Activated T-cell treated with anti-CD3 and anti-CD28 coated beads, Interleukin-2, amount 50 U/mL, for 1 hour (primary cell): ENCODE measurements around the gene TMEM259.

Experiments used
- DNase-seq: peaks from one replicate; pipeline ENCODE4 v3.0.0-alpha.2; 2020

Gene TMEM259

DNA sequence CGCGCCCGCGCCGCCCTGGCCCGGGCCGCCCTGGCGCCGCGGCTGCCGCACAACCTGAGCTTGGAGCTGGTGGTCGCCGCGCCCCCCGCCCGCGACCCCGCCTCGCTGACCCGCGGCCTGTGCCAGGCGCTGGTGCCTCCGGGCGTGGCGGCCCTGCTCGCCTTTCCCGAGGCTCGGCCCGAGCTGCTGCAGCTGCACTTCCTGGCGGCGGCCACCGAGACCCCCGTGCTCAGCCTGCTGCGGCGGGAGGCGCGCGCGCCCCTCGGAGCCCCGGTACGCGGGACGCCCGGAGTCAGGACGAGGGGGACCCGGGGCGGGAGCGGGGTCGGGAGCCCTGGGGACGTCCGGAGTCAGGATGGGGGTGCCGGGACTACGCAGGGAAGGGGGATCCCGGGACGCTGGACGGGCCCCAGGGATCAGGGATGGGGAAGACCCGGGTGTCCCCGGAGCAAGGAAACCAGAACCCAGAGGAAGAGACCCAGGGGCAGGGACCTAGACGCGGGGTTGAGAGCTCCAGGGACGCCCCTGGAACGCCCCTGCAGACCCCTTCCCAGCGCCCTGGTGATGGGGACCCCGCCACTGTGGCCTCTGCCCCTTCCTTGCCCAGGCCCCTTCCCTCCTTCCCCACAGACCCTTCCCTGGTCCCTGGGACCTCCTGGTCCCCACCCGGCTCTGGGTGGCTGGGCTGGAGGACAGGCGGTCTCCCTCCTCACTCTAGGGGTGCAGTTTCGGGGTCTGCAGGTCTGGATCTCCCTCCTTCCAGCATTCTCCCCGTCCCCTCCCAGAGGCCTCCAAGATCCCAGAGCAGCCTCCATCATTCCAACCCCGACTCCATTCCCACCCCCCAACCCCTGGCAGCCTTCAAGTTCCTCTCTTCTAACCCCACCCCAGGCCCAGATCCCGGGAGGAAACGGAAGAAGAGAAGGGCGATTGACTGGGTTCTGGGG is 20.1 kb downstream of the TMEM259 start:
- DNase-seq, result no peak

DNA sequence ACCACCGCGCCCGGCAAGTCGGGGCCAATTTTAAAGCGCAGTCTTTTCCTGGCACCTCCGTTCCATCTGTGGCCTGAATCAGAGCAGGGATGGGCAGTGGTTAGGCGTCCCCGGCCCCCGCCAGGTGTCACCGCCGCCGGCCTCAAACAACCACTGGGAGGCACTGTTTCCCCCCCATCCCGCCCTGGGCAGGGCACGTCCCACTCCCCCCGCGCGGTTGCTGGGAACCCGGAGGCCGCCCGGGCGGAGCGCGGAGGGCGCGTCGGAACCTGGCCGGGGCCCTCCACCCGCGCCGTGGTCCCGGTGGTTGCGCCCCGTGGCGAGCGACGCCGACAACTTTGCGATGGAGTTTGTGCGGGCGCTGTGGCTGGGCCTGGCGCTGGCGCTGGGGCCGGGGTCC is 20.8 kb downstream of the TMEM259 start, which contains the start of gene GRIN3B:
Gene GRIN3B (plus strand): TSS at position 325 of the 400 bp plus-strand sequence. CDS start 19 bp downstream, at position 344.
- peak; percentile 75 for DNase-seq

DNA sequence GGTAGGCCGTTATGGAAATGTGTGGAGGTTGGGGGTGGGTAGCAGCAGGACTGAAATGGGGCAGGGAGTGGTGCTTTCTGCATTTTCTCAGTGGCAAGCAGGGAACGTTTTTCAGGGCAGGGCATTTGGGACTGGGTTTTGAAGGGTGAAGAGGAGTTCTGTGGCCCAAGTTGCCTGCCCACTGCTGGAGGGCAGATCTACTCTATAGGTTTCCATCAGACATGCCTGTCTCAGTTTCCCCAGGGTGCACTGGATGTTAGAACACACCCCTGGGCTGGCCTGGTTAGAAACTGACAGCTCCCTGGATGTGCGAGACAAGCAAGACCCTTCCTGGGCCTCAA is 21.6 kb downstream of the TMEM259 start:
- DNase-seq, result no peak

DNA sequence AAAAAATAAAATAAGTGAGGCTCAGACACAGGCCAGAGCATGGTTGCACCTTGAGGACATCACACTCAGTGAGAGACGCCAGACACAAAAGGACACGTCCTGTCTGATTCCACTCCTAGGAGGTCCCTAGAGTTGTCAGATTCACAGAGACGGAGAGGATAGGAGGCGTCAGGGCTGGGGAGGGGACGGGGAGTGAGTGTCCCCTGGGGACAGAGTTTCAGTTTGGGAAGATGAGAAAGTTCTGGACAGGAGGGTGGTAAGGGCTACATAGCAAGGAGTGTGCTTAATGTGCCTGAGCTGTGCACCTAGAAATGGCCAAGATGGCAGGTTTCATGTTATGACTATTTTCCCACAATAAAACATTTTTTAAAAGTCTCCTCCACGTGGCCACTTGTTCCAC is 22.9 kb downstream of the TMEM259 start:
- DNase-seq, result no peak

DNA sequence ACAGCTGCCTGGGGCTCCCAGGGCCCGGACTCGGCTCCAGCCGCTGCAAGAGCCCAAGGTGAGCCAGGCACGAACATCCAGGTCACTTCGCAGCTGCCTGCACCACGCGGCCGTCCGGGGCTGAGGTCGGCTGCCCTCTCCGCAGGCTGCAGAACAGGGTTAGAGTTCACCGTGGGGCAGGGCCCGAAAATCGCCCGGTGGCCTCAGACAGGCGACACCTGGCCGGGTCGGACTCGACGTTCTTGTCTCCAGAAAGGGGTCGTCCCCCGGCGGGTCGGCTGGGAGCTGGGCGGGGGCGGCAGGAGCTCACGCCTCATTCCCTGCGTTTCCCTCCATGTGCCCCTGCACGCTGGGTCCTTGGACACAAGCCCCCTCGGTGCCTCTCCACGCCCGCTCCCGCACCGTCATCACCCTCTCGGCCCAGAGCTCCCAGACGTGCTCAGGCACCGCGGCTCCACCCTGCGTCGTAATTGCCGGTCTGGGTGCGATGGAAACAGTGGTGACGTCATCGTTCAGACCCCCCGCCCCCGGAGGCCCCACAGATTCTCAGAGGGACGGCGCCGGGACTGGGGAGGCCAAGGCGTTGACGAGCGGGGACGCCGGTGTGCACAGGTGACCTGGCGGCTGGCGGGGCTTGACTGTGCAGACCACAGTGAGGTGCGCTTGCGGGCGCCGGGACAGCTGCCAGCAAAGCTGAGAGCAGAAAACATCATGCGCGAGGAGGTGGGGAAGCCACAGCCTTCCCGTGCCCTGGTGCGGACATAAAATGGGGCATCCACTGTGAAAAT is 24.7 kb downstream of the TMEM259 start:
- peak; percentile 93 for DNase-seq

DNA sequence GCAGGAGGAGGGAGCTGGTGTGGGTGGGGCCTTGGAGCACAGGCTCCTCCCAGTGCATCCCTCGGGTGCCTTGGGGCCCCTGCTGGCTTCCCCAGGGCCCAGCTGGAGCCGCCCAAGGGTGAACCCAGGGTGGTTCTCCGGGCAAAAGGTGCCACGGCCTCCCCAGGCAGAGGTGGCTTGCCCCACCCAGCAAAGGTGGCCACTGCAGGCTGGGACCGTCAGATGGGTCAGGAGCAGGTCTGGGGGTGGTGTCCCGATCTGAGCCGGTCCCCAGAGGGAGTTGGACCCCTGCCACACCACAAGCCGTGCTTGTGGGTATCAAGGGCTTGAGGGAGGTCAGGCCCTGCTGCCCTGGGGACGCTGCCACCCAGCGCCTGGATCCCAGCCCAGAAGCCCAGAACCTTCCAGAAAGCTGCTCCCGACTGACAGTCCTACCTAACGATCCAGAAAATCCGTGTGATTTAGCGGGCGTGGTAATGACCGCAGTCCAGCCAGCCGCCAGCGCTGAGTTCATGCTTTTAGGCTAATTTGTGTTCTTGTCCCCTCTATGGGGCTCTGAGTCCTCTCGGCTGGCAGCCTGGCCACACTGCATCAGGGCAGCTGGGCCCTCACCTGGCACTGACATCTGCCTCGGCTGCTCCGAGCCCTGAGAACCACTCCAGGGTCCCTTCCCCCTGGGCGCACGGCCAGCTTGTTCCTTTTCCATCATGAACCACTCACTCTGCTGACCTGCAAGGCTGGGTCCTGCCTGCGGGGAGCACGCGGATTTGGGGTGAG is 25.7 kb downstream of the TMEM259 start:
- DNase-seq, result no peak

DNA sequence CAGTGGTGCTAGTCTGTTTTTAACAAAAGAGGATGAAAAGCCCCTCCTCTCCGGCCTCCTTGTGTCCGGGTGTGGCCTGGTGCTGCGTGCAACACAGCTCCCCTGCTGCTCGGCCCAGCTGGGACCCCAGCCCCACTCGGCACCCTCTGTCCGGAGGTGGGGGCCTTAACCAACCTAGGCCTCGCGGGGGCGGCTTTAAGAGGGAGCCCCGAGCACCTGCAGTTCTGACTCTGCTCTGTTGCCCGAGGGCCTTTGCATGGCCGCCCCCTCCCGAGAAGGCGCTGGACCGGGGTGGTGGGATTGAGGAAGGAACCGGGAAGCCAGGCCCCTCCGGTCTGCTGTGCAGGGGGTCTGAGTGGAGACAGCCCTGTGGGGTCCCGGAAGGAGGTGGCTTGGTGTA is 26.4 kb downstream of the TMEM259 start:
- DNase-seq, result no peak

DNA sequence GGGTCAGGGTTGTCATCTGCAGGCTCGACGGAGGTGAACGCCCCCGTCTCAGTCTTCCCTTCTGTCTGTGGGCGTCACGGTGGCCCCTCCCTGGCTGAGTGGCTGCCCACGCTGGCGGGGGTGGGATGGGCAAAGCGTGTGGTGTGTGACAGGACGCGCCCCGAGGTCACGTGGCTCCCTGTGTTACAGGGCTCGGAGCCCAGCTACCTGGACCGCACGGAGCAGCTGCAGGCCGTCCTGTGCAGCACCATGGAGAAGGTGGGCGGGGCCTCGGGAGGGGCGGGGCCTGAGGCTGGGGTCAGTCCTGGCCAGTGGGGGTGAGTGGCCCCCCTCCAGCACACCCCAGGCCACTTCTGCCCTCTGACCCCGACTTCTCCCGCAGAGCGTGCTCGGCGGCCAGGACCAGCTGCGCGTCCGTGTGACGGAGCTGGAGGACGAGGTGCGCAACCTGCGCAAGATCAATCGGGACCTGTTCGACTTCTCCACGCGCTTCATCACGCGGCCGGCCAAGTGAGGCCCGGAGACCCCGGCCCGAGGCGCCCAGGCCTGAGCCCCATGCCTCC is 27.0 kb downstream of the TMEM259 start:
- no peak for DNase-seq

DNA sequence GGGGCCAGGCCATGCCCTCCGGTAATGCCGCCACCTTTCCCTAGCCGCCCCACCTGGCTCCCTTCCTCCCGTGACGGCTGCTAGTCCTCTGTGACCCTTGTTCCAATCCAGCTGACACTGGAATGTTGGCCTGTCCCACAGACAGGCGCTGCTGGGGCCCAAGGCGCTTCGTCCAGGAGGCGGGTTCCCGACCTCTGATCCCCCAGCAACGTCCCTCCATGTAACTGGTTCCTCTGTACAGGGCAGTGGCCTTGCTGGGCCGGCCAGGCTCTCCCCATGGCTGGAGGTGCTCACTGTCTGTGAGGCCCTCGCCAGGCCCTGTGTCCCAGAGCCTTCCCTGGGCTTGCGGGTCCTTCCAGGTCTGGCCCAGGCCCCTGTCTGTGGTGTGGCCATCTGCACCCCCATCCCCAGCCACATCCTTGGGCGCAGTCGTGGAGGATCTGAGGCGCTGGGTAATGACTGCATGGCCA is 27.5 kb downstream of the TMEM259 start:
- DNase-seq, result no peak

DNA sequence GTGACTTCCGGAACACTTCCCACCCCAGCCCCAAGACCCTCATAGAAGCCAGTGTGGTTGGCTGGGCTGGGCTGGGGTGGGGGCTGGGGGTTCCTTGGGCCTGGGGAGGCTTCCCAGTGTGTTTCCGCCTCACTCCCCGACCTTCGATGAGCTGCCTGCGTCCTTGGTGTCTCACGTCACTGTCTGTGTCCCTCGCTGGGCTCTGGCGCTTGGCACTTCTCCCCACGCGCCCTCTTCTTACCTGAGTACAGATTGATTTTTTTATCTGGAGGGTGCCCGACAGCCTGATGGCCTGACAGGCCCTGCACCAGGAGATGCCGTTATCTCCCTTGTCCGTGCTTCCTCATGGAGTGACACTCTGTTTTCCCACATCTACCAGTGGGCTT is 28.3 kb downstream of the TMEM259 start:
- DNase-seq, result no peak

DNA sequence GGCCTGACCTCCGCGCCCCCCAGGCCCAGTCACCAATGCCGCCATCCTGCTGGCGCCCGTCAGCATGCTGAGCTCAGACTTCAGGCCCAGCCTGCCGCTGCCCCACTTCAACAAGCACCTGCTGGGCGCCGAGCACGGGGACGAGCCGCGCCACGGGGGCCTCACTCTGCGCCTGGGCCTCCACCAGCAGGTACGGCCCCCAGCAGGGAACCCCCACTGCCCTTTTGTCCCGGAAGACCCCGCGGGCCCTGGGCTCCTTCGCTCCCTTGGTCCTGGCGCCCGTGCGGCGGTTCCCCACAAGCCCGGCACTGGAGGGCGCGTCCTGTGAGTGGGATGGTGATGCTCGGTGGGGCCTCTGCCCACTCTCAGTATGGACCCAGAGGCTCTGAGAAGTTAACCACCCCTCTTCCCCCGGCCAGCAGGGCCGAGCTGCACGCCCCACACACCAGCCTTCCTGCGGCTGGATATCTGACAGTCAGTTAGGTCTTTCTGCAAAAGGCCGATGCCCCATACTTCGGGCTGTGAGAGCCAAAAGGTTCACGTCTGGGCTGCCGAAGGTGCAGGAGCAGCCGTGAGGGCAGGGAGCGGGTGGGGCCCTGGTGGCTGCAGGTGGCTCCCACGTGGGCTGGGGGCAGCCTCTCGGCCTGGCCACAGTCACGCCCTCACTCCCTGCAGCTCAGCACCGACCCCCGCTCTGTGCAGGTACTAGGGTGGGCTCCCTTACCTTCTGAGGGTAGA is 28.8 kb downstream of the TMEM259 start:
- DNase-seq, result no peak

DNA sequence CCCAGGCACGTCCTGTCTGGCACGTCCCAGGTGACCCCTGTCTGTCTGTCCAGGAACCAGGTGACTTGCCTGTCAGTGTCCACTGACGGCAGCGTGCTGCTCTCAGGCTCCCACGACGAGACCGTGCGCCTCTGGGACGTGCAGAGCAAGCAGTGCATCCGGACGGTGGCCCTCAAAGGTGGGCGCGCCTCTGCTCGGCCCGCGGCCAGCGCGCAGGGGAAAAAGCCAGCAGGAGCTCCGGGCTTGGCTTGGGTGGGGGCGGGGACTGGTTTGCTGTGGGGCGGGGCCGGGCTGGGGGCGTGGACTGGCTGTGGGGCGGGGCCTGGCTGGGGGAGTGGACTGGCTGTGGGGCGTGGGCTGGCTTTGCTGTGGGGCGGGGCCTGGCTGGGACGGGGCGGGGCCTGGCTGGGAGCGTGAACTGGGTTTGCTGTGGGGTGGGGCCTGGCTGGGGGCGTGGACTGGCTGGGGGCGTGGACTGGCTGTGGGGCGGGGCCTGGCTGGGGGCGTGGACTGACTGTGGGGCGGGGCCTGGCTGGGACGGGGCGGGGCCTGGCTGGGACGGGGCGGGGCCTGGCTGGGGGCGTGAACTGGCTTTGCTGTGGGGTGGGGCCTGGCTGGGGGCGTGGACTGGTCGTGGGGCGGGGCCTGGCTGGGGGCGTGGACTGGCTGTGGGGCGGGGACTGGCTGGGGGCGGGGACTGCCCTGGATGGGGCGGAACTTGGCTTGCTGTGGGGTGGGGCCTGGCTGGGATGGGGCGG is 29.6 kb downstream of the TMEM259 start:
- peak; percentile 73 for DNase-seq

DNA sequence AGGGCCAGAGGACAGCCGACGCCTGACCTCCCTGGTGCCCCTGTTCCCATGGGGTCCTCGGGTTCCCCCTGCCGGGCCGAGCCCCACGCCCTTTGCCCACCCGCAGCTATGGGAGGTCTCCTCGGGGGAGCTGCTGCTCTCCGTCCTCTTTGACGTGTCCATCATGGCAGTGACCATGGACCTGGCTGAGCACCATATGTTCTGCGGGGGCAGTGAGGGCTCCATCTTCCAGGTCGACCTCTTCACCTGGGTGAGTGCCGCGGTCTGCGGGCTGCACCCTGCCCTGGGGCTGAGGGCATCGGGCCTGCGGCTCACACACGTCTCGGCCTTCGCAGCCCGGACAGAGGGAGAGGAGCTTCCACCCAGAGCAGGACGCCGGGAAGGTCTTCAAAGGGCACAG is 30.2 kb downstream of the TMEM259 start:
- no peak for DNase-seq

DNA sequence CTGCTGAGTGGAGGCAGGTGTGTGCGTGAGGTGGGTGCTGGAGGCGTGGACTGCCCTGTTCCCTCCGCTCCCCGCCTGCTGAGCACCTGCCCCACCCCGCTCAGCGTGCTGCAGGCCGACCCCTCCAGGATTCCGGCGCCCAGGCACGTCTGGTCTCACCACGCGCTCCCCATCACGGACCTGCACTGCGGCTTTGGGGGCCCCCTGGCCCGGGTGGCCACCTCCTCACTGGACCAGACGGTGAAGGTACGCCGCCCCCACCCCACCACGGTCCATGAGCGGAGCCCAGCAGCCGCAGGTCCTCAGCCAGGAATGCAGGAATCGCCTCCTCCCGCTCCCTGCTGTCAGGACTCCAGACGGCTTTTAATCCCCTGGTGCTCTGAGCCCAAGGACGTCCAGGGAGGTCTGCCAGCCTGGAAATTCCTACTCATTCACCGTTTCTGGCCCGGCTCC is 30.8 kb downstream of the TMEM259 start:
- DNase-seq, result no peak

DNA sequence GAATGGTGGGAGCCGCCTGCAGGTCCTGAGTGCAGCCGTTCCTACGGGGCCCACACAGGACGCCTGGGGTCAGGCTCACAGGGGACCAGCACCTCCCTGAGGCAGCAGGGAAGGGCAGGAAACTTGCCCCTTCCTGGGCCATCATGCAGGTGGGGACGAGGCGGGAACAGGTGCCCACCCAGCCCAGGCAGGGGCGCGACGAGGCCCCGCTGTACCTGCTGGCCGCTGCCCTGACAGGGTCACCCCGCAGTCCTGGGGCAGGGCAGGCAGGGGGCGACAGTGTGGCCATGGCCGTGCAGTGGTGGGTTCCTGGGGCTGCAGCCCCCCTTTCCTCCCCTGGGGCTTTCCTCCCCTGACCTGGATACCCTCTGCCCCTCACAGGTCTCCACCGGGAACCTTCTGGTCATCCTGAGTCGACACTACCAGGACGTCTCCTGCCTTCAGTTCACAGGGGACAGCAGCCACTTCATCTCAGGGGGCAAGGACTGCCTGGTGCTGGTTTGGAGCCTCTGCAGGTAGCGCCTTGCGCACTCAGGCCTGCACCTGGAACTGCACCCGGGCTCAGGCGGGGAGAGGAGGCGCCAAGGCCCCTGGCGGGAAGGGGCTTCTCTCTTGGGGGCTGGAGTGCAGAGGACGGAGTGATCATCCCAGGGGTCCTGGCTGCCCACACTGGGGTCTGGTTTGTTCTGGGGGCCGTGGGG is 31.4 kb downstream of the TMEM259 start:
- peak; percentile 22 for DNase-seq

DNA sequence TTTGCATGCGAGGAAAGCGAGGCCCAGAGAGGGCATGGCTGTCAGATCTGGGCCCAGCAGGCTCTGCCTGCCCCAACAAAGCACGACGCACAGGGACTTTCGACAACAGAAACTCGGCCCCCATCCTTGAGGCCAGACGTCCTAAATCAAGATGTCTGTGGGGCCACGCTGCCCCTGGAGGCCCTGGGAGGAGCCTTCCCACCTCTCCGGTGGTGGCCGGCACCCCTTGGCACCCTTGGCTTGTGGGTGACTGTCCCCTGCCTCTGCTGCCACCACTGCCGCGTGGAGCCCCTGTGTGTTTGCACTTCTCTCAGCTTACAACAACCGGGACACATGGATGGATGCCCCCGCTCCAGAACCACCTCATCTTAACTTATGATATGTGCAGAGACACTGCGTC is 32.4 kb downstream of the TMEM259 start:
- no peak for DNase-seq

DNA sequence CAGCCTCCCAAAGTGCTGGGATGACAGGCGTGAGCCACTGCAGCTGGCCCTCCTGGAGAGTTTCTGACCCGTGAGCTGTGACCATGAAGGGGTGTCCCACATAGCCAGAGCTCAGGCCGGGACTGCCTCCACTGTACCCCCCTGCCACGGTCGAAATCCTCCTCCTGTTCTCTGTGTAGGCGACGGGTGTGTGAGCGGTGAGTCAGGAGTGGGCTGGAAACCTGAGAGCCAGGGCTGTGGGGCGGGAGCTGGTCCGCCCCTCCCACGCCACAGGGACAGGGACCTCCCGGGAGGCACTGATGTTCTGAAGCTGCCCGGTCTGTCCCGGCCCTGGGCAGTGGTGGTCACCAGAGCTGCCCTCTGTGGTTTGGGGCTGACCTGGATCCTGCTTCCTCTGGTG is 32.8 kb downstream of the TMEM259 start:
- DNase-seq, result no peak

DNA sequence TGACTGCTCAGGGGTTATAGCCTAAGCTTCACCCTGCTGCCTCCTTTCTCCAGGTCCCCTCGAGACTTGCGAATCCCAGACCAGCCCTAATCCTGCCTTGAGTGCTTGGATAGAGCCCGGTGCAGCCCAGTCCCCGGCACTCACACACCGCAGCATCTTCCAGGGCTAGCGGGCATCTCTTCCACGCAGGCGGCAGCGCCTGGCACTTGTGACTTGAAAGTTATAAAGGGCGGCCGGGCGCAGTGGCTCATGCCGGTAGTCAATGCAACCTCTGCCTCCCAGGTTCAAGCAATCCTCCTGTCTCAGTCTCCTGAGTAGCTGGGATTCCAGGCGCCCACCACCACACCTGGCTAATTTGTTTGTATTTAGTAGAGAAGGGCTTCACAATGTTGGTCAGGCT is 34.8 kb downstream of the TMEM259 start:
- DNase-seq, result no peak

DNA sequence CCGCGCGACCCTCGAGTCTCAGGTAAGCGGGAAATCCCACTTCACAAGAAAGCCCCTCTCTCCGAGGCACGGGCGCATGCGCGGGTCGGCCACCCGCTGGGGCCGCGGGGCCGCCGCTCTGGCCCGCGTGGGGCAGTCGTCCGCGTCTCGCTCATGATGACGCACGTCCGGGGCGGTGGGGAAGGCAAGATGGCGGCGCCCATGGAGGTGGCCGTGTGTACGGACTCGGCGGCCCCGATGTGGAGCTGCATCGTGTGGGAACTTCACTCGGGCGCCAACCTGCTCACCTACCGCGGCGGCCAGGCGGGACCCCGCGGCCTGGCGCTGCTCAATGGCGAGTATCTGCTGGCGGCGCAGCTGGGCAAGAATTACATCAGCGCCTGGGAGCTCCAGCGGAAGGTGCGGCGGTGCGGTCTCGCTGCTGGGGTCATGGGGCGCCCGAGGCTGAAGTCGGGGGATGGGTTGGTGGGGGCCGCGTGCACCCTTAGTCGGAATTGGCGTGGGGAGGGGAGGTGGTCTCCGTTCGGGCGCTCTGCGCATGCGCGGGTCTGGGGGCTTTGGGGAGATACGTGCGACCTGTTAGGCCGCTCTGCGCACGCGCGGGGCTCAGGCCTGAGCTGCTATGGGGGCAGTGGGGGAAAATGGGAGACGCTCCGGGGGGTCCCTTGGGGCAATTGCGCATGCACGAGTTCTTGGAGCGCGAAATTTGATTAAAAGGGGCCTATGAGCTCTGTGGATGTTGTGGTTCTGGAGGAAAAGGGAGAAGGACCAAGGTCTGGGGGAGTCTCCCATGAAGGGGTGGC is 36.6 kb downstream of the TMEM259 start, which contains the start of gene WDR18:
Gene WDR18 (plus strand): TSS at position 181 of the 803 bp plus-strand sequence. CDS start 9 bp downstream, at position 190.
- DNase-seq, result peak; percentile 87
